GM18502 (cell line): ENCODE measurements around the gene SFTA2.

Experiments used
- ATAC-seq: cut with Tn5 transposase; IDR thresholded peaks from one replicate; pipeline ENCODE4 v1.9.1; 2021; ENCODE audit warnings: mild to moderate bottlenecking; ENCODE audit not compliant: unreplicated experiment, poor library complexity

SFTA2 gene

DNA sequence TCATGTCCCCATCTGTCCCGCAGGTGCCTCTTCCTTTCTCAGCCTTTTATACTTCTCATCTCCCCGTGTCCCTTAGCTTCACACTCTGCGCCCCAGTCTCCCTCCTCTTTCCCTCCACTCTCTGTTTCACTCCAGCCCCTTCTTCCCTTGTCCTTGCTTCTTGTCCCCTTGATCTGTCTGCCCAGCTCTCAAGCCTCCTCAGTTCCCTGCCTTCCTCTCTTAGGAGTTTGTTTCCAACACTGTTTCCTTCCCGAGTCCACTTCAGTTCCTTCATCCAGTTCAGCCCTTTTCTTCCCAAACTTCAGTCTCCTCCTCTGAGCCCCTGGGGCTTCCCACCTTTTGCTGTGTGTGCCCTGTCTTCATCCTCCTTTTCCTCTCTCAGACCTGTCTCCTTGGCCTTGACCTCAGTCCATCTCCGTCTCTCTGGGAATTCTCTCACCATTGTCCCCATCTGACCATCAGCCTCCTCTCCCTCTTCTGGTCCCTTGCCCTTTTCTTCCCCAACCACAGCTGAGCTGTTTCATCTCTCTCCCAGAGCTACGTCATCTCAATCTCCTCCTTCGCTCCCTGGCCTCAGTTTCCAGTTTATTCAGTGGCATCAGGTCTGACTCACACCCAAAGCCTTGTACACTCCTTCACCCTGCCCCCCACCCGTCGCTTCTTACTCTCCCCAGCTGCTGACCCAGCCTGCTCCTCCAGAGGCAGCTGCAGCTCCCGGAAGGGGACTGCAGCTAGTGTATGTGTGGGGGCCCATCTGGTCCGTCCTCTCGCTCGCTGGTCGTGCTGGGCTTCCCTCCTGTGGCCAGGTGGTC, 50.4 kb downstream of the SFTA2 start:
- no peak for ATAC-seq
